GM23338 (cell line): Measurements from ENCODE around the gene MICAL2. TPM values are rescaled to one million over a fixed set of nuclear protein-coding genes. Genes with fewer than 3 reads are reported as not detected.

Experiments
- ATAC-seq: fragments of 200-7000 bp; cut with Tn5 transposase; 3 replicates; pipeline ENCODE4 v1.9.1; 2020
- DNase-seq: peaks from one replicate; pipeline ENCODE4 v3.0.0-alpha.2; 2015; ENCODE audit warnings: low spot score
- H2AFZ ChIP-seq: fragments of 200-600 bp; sonication (generic); 2 replicates; pipeline ENCODE4 v1.8.0; 2016; ENCODE audit warnings: antibody characterized with exemption, mild to moderate bottlenecking, moderate library complexity
- H3F3A ChIP-seq: fragments of 200-600 bp; sonication (generic); replicated peaks from 2 replicates; pipeline ENCODE4 v1.8.0; 2017; ENCODE audit warnings: antibody characterized with exemption, mixed run types, low read depth
- H3K27ac ChIP-seq: fragments of 200-600 bp; sonication (generic); 2 replicates; pipeline ENCODE4 v1.6.1; 2016; ENCODE audit warnings: low read depth
- H3K27me3 ChIP-seq: fragments of 200-600 bp; sonication (generic); 2 replicates; pipeline ENCODE4 v1.8.0; 2016; ENCODE audit warnings: mild to moderate bottlenecking, mixed run types, moderate library complexity; ENCODE audit not compliant: insufficient read depth
- H3K36me3 ChIP-seq: fragments of 200-600 bp; sonication (generic); 2 replicates; pipeline ENCODE4 v1.8.0; 2016; ENCODE audit warnings: mild to moderate bottlenecking; ENCODE audit not compliant: insufficient read depth
- H3K4me1 ChIP-seq: fragments of 200-600 bp; sonication (generic); 2 replicates; pipeline ENCODE4 v1.8.0; 2016; ENCODE audit warnings: mild to moderate bottlenecking, moderate library complexity; ENCODE audit not compliant: insufficient read depth
- H3K4me2 ChIP-seq: fragments of 200-600 bp; sonication (generic); 2 replicates; pipeline ENCODE4 v1.7.1; 2017; ENCODE audit warnings: mixed run types
- H3K4me3 ChIP-seq: fragments of 200-600 bp; sonication (generic); 2 replicates; pipeline ENCODE4 v1.6.1; 2016; ENCODE audit warnings: mixed run types
- H3K79me2 ChIP-seq: fragments of 200-600 bp; sonication (generic); replicated peaks from 2 replicates; pipeline ENCODE4 v1.8.0; 2017; ENCODE audit warnings: mild to moderate bottlenecking; ENCODE audit not compliant: insufficient read depth
- H3K9me2 ChIP-seq: fragments of 200-600 bp; sonication (generic); 2 replicates; pipeline ENCODE4 v1.8.0; 2017; ENCODE audit not compliant: insufficient read depth
- H4K20me1 ChIP-seq: fragments of 200-600 bp; sonication (generic); replicated peaks from 2 replicates; pipeline ENCODE4 v1.8.0; 2017; ENCODE audit warnings: mild to moderate bottlenecking; ENCODE audit not compliant: insufficient read depth
- H3K27ac Mint-ChIP-seq: 2 replicates; pipeline ENCODE4 v1.8.0; 2020; ENCODE audit warnings: inconsistent platforms, mild to moderate bottlenecking, moderate library complexity, mixed read lengths
- H3K27me3 Mint-ChIP-seq: 3 replicates; pipeline ENCODE4 v1.8.0; 2022; ENCODE audit warnings: low read depth, mild to moderate bottlenecking, moderate library complexity, mixed read lengths, inconsistent platforms; ENCODE audit not compliant: insufficient read depth, poor library complexity
- H3K36me3 Mint-ChIP-seq: 3 replicates; pipeline ENCODE4 v1.8.0; 2021; ENCODE audit warnings: low read depth, mild to moderate bottlenecking, inconsistent platforms, moderate library complexity, mixed read lengths
- H3K4me1 Mint-ChIP-seq: 3 replicates; pipeline ENCODE4 v1.8.0; 2020; ENCODE audit warnings: mild to moderate bottlenecking, inconsistent platforms, mixed read lengths
- H3K4me3 Mint-ChIP-seq: 3 replicates; pipeline ENCODE4 v1.8.0; 2021; ENCODE audit warnings: moderate library complexity, mild to moderate bottlenecking, inconsistent platforms, mixed read lengths
- H3K9me3 Mint-ChIP-seq: 3 replicates; pipeline ENCODE4 v1.8.0; 2020; ENCODE audit warnings: moderate library complexity, mild to moderate bottlenecking, inconsistent platforms, mixed read lengths
- CREB1 ChIP-seq: fragments of 250-450 bp; sonication (Bioruptor Pico); IDR thresholded peaks from 2 replicates; pipeline ENCODE4 v1.5.0; 2020; ENCODE audit warnings: low read depth, mild to moderate bottlenecking, moderate library complexity
- ETS1 ChIP-seq: IDR thresholded peaks from 2 replicates; pipeline ENCODE4 v1.6.1; 2016; ENCODE audit warnings: antibody characterized with exemption
- JUNB ChIP-seq: IDR thresholded peaks from one replicate; pipeline ENCODE4 v1.6.1; 2016; ENCODE audit warnings: antibody characterized with exemption; ENCODE audit not compliant: unreplicated experiment
- NANOG ChIP-seq: IDR thresholded peaks from 2 replicates; pipeline ENCODE4 v1.6.1; 2016; ENCODE audit warnings: antibody characterized with exemption, borderline replicate concordance
- POLR2AphosphoS5 ChIP-seq: IDR thresholded peaks from 2 replicates; pipeline ENCODE4 v1.6.1; 2016; ENCODE audit warnings: antibody characterized with exemption, low read depth
- ZNF114 ChIP-seq: fragments of 250-450 bp; sonication (Bioruptor Pico); IDR thresholded peaks from 2 replicates; pipeline ENCODE4 v1.5.0; 2020; ENCODE audit warnings: mild to moderate bottlenecking, moderate library complexity
- ZNF331 ChIP-seq: fragments of 250-450 bp; sonication (Bioruptor Pico); IDR thresholded peaks from 2 replicates; pipeline ENCODE4 v1.5.0; 2020; ENCODE audit warnings: low read depth, mild to moderate bottlenecking, moderate library complexity
- ZNF462 ChIP-seq: fragments of 250-450 bp; sonication (Bioruptor Pico); IDR thresholded peaks from 2 replicates; pipeline ENCODE4 v1.5.0; 2020; ENCODE audit warnings: mild to moderate bottlenecking, moderate library complexity
- polyA plus RNA-seq: library from polyadenylated mRNA; unstranded; fragments of >200 nt; fragmentation: Nextera tagmentation; extraction: Ambion mirVana; gene quantifications from 2 replicates; pipeline ENCODE4 v1.2.1, GENCODE V29; 2016
- total RNA-seq: library from RNA; depleted of rRNA; stranded (reverse); fragments of >200 nt; shearing (Covaris generic); gene quantifications from 2 replicates; pipeline ENCODE4 v1.2.3, GENCODE V29; 2014

MICAL2 gene
- total and polyA plus RNA-seq, 2 experiments from 2014 or later: 0.66 to 1.4 TPM

GRCh38 chr11:12204506-12204905 is 94.1 kb downstream of the MICAL2 start:
- H3K4me2 ChIP-seq: no peak overlapping the region
- Mint-ChIP-seq H3K4me1 (no peaks in the 10 kb centered on the region), H3K4me3 (no peak overlapping the region), H3K27ac (no peak overlapping the region), H3K36me3 (no peaks in the 10 kb centered on the region), H3K9me3 (no peaks in the 10 kb centered on the region), H3K27me3 (peaks cover 3% of the 10 kb centered on the region)
- no peak overlapping the region for H2AFZ ChIP-seq
- no peaks in the 10 kb centered on the region for H3K27me3 ChIP-seq
- no peaks in the 10 kb centered on the region for H3K4me1 ChIP-seq
- H3K27ac ChIP-seq: no peak overlapping the region
- no peak overlapping the region for H3K4me3 ChIP-seq
- H3K79me2 ChIP-seq: no peaks in the 10 kb centered on the region
- H3F3A ChIP-seq: no peaks in the 10 kb centered on the region
- H3K9me2 ChIP-seq: no peaks in the 10 kb centered on the region
- no peak for ATAC-seq
- no peaks in the 10 kb centered on the region for H3K36me3 ChIP-seq
- DNase-seq: no peak
- H4K20me1 ChIP-seq: no peaks in the 10 kb centered on the region
- TF ChIP-seq NANOG (no peak), POLR2AphosphoS5 (no peak), CREB1 (CRISPR knock-in tag) (no peak)

- TF ChIP-seq JUNB (no peak), CREB1 (CRISPR knock-in tag) (no peak), ZNF114 (no peak), ZNF462 (CRISPR knock-in tag) (no peak), ETS1 (no peak), ZNF331 (CRISPR knock-in tag) (no peak)
- no peak overlapping the region for H3K4me3 ChIP-seq
- Mint-ChIP-seq H3K9me3 (no peaks in the 10 kb centered on the region), H3K4me1 (no peaks in the 10 kb centered on the region), H3K4me3 (no peak overlapping the region), H3K27ac (no peak overlapping the region), H3K36me3 (no peaks in the 10 kb centered on the region), H3K27me3 (peaks cover 3% of the 10 kb centered on the region)
- H3K4me2 ChIP-seq: no peak overlapping the region
- no peak overlapping the region for H3K27ac ChIP-seq
- no peaks in the 10 kb centered on the region for H3K9me2 ChIP-seq
- H2AFZ ChIP-seq: no peak overlapping the region
- no peak for DNase-seq
- no peak for ATAC-seq
- no peaks in the 10 kb centered on the region for H4K20me1 ChIP-seq
- H3K79me2 ChIP-seq: no peaks in the 10 kb centered on the region
- no peaks in the 10 kb centered on the region for H3K27me3 ChIP-seq
- H3K4me1 ChIP-seq: no peaks in the 10 kb centered on the region
- H3F3A ChIP-seq: no peaks in the 10 kb centered on the region
- no peaks in the 10 kb centered on the region for H3K36me3 ChIP-seq
Observed at GRCh38 chr11:12205330-12205729, 94.9 kb downstream of the MICAL2 start.
